ENCODE measurements around the gene DUSP1.

Gene DUSP1

GRCh38 chr5:172769616-172770373 is 1.2 kb downstream of the DUSP1 start:
- Histone ChIP-seq H2AFZ (ENCODE audit: low read length) (no peak overlapping the region), H3K9me3 (ENCODE audit: insufficient read depth, low read depth, low read length) (no peaks in the 10 kb centered on the region), H3K4me2 (ENCODE audit: low read depth, low read length, poor library complexity, severe bottlenecking) (peak overlapping the region; percentile 97), H3K79me2 (ENCODE audit: insufficient read depth, low read length) (peaks cover 37% of the 10 kb centered on the region), H3K4me3 (ENCODE audit: low read length, poor library complexity, severe bottlenecking) (peak overlapping the region; percentile 94), H3F3A (ENCODE audit: low read depth) (peaks cover 4% of the 10 kb centered on the region; the same call in 1 of the 2 replicates), H4K20me1 (ENCODE audit: insufficient read depth, low read length, poor library complexity, severe bottlenecking) (peaks cover 20% of the 10 kb centered on the region), H3K36me3 (ENCODE audit: insufficient read depth, low read length) (peaks cover 11% of the 10 kb centered on the region; the same call in 1 of the 2 replicates), H3K9ac (ENCODE audit: low read depth, low read length, poor library complexity, severe bottlenecking) (peak overlapping the region; percentile 87), H3K9me2 (replicated peaks; ENCODE audit: low read depth, low read length) (no peaks in the 10 kb centered on the region), H3K27me3 (ENCODE audit: insufficient read depth, low read length, poor library complexity, severe bottlenecking) (no peaks in the 10 kb centered on the region), H3K4me1 (ENCODE audit: insufficient read depth, low read length, poor library complexity, severe bottlenecking) (peaks cover 28% of the 10 kb centered on the region)
- TF ChIP-seq EZH2phosphoT487 (IDR thresholded peaks at IDR 0.05; ENCODE audit: borderline replicate concordance) (no peak), CTCF (conservative IDR thresholded peaks at IDR 0.05; ENCODE audit: low read length) (no peak)

- Histone ChIP-seq H3F3A (ENCODE audit: low read depth) (peaks cover 4% of the 10 kb centered on the region; the same call in 1 of the 2 replicates), H4K20me1 (ENCODE audit: insufficient read depth, low read length, poor library complexity, severe bottlenecking) (peaks cover 20% of the 10 kb centered on the region), H3K79me2 (ENCODE audit: insufficient read depth, low read length) (peaks cover 37% of the 10 kb centered on the region), H3K27me3 (ENCODE audit: insufficient read depth, low read length, poor library complexity, severe bottlenecking) (no peaks in the 10 kb centered on the region), H3K9ac (ENCODE audit: low read depth, low read length, poor library complexity, severe bottlenecking) (peak overlapping the region; percentile 87), H3K9me3 (ENCODE audit: insufficient read depth, low read depth, low read length) (no peaks in the 10 kb centered on the region), H3K4me3 (ENCODE audit: low read length, poor library complexity, severe bottlenecking) (peak overlapping the region; percentile 94), H3K4me1 (ENCODE audit: insufficient read depth, low read length, poor library complexity, severe bottlenecking) (peaks cover 28% of the 10 kb centered on the region), H2AFZ (ENCODE audit: low read length) (no peak overlapping the region), H3K36me3 (ENCODE audit: insufficient read depth, low read length) (peaks cover 11% of the 10 kb centered on the region; the same call in 1 of the 2 replicates), H3K9me2 (replicated peaks; ENCODE audit: low read depth, low read length) (no peaks in the 10 kb centered on the region), H3K4me2 (ENCODE audit: low read depth, low read length, poor library complexity, severe bottlenecking) (peak overlapping the region; percentile 97)
- TF ChIP-seq EZH2phosphoT487 (IDR thresholded peaks at IDR 0.05; ENCODE audit: borderline replicate concordance) (no peak), CTCF (conservative IDR thresholded peaks at IDR 0.05; ENCODE audit: low read length) (no peak)
These were observed 1.7 kb downstream of the DUSP1 start for GRCh38 chr5:172769342-172769615.

- H3K9ac ChIP-seq (ENCODE audit: low read depth, low read length, poor library complexity, severe bottlenecking) = peak overlapping the region; percentile 87
- H3K36me3 ChIP-seq (ENCODE audit: insufficient read depth, low read length) = peaks cover 11% of the 10 kb centered on the region; the same call in 1 of the 2 replicates
- peaks cover 20% of the 10 kb centered on the region for H4K20me1 ChIP-seq (ENCODE audit: insufficient read depth, low read length, poor library complexity, severe bottlenecking)
- H3K4me1 ChIP-seq (ENCODE audit: insufficient read depth, low read length, poor library complexity, severe bottlenecking) = peaks cover 24% of the 10 kb centered on the region
- H3K4me2 ChIP-seq (ENCODE audit: low read depth, low read length, poor library complexity, severe bottlenecking) = peak overlapping the region; percentile 97
- TF ChIP-seq CTCF (conservative IDR thresholded peaks at IDR 0.05; ENCODE audit: low read length) (no peak), EZH2phosphoT487 (IDR thresholded peaks at IDR 0.05; ENCODE audit: borderline replicate concordance) (no peak)
- H3F3A ChIP-seq (ENCODE audit: low read depth) = peaks cover 4% of the 10 kb centered on the region; the same call in 1 of the 2 replicates
- no peaks in the 10 kb centered on the region for H3K9me2 ChIP-seq (replicated peaks; ENCODE audit: low read depth, low read length)
- no peaks in the 10 kb centered on the region for H3K27me3 ChIP-seq (ENCODE audit: insufficient read depth, low read length, poor library complexity, severe bottlenecking)
- H3K4me3 ChIP-seq (ENCODE audit: low read length, poor library complexity, severe bottlenecking) = peak overlapping the region; percentile 94
- H3K79me2 ChIP-seq (ENCODE audit: insufficient read depth, low read length) = peaks cover 37% of the 10 kb centered on the region
- no peaks in the 10 kb centered on the region for H3K9me3 ChIP-seq (ENCODE audit: insufficient read depth, low read depth, low read length)
- H2AFZ ChIP-seq (ENCODE audit: low read length) = no peak overlapping the region
These were observed 2.2 kb downstream of the DUSP1 start for GRCh38 chr5:172768573-172769341.
